ENCODE results near the gene MAGEA12.
"Not testable (repeated sequence)": the region's sequence is repeated elsewhere in the genome, so short reads cannot be mapped to it uniquely, and the experiment has no call there.

The MAGEA12 gene, protein sequence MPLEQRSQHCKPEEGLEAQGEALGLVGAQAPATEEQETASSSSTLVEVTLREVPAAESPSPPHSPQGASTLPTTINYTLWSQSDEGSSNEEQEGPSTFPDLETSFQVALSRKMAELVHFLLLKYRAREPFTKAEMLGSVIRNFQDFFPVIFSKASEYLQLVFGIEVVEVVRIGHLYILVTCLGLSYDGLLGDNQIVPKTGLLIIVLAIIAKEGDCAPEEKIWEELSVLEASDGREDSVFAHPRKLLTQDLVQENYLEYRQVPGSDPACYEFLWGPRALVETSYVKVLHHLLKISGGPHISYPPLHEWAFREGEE

DNA sequence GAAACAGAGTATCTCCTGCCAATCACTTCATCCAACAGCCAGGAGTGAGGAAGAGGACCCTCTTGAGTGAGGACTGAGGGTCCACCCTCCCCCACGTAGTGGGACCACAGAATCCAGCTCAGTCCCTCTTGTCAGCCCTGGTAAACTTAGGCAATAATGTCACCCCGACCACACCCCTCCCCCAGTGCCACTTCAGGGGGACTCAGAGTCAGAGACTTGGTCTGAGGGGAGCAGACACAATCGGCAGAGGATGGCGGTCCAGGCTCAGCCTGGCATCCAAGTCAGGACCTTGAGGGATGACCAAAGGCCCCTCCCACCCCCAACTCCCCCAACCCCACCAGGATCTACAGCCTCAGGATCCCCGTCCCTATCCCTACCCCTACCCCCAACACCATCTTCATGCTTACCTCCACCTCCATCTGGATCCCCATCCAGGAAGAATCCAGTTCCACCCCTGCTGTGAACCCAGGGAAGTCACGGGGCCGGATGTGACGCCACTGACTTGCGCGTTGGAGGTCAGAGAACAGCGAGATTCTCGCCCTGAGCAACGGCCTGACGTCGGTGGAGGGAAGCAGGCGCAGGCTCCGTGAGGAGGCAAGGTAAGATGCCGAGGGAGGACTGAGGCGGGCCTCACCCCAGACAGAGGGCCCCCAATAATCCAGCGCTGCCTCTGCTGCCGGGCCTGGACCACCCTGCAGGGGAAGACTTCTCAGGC is at the start of gene MAGEA12, which contains the start of gene CSAG1:
Gene MAGEA12, plus strand, starts transcription at position 497 of the 715 bp plus-strand sequence. CDS start 2,405 bp downstream, outside the sequence.
Gene CSAG1, minus strand, starts transcription at position 461 of the 715 bp plus-strand sequence. CDS start 1,261 bp downstream, outside the sequence.
- no peak for DNase-seq

DNA sequence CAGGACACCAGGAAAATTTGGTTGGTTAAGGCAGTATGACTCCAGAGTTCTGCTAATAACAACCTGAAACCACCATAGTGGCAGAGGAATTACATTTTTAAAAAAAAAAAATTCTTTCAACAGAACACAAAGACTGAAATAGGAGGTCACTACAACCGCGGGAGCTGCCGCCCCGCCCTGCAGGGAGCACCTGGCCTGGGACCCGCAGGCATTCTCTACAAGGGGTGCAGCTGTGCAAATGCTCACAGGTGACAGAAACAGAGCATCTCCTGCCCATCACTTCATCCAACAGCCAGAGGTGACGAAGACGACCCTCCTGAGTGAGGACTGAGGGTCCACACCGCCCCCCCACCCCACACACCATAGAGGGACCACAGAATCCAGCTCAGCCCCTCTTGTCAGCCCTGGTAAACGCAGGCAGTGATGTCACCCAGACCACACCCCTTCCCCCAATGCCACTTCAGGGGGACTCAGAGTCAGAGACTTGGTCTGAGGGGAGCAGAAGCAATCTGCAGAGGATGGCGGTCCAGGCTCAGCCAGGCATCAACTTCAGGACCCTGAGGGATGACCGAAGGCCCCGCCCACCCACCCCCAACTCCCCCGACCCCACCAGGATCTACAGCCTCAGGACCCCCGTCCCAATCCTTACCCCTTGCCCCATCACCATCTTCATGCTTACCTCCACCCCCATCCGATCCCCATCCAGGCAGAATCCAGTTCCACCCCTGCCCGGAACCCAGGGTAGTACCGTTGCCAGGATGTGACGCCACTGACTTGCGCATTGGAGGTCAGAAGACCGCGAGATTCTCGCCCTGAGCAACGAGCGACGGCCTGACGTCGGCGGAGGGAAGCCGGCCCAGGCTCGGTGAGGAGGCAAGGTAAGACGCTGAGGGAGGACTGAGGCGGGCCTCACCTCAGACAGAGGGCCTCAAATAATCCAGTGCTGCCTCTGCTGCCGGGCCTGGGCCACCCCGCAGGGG is 35.3 kb upstream of the MAGEA12 start, which contains the start of gene MAGEA3:
Gene MAGEA3, plus strand, starts transcription at position 843 of the 980 bp plus-strand sequence. CDS start 2,039 bp downstream, outside the sequence.
- not testable (repeated sequence) for DNase-seq

DNA sequence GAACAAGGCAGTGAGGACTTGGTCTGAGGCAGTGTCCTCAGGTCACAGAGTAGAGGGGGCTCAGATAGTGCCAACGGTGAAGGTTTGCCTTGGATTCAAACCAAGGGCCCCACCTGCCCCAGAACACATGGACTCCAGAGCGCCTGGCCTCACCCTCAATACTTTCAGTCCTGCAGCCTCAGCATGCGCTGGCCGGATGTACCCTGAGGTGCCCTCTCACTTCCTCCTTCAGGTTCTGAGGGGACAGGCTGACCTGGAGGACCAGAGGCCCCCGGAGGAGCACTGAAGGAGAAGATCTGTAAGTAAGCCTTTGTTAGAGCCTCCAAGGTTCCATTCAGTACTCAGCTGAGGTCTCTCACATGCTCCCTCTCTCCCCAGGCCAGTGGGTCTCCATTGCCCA is 33.2 kb upstream of the MAGEA12 start:
- not testable (repeated sequence) for DNase-seq

DNA sequence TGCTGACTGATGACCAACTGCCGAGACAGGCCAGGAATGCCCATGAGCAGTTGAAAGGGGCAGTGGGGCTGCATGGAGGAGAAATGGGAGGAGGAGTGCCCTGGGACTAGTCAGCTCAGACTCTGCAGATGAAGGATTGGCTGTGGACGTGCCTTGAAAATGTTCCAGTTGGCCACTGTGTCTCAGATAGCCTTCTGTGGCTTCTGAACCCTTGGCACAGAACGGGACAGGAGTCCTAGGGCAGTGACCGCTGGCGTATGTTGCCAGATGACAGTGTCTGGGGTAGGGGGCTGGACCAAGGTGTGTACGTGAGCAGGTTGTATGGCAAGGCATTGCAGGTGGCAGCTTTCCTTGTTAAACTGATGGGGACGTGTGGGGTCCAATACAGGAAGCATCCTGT is 27.1 kb upstream of the MAGEA12 start:
- DNase-seq: not testable (repeated sequence)

DNA sequence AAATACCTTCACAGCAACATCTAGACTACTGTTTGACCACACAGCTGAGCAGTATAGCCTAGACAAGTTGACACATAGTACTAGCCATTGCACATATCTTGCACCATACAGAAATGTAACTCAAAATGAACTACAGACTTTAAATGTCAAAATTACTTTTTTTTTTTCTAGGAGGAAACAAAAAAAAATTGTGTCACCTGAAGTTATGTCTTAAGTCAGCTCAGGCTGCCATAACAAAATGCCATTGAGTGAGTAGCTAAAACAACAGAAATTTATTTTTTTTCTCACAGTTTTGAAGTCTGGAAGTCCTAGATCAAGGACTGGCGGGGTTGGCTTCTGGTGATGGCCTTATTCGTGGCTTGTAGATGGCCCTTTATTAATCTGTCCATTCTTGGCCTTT is 24.4 kb upstream of the MAGEA12 start, which contains the start of gene CSAG2:
Gene CSAG2, minus strand, starts transcription at position 101 of the 400 bp plus-strand sequence. CDS start 161 bp downstream, outside the sequence.
- DNase-seq: not testable (repeated sequence)

DNA sequence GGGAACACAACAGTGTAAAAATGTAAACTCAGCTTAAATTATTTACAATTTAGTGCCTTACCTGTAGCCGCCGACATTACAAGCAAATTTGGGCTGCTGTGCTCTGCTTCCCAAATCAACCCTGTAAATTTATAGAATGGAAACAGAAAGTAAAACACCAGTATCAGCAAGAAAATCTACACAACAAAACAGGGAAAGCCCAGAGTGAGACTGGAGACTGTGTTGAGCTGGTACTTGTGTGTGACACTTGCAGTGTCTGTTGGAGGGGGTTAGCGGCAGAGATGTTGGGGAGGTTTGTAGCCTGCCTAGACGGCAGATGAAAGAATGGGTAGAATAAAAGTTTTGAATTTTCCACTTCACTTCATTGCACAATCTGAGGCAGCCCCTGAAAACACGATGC is 20.4 kb upstream of the MAGEA12 start:
- DNase-seq: not testable (repeated sequence)

DNA sequence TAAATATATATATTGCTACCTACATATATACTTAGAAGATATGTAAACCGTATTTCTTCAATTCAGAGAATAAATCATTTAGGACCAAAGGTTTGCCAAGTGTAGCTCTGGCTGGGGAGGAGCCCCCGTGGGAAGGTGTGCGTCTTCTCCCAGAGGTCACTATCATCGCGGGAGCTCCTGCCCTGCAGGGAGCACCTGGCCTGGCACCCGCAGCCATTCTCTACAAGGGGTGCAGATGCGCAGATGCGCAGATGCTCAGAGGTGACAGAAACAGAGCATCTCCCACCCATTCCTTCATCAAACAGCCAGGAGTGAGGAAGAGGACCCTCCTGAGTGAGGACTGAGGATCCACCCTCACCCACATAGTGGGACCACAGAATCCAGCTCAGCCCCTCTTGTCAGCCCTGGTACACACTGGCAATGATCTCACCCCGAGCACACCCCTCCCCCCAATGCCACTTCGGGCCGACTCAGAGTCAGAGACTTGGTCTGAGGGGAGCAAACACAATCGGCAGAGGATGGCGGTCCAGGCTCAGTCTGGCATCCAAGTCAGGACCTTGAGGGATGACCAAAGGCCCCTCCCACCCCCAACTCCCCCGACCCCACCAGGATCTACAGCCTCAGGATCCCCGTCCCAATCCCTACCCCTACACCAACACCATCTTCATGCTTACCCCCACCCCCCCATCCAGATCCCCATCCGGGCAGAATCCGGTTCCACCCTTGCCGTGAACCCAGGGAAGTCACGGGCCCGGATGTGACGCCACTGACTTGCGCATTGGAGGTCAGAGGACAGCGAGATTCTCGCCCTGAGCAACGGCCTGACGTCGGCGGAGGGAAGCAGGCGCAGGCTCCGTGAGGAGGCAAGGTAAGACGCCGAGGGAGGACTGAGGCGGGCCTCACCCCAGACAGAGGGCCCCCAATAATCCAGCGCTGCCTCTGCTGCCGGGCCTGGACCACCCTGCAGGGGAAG is 19.5 kb upstream of the MAGEA12 start, which contains the start of gene MAGEA2B:
Gene MAGEA2B, plus strand, starts transcription at position 814 of the 973 bp plus-strand sequence. CDS start 2,479 bp downstream, outside the sequence.
- not testable (repeated sequence) for DNase-seq

DNA sequence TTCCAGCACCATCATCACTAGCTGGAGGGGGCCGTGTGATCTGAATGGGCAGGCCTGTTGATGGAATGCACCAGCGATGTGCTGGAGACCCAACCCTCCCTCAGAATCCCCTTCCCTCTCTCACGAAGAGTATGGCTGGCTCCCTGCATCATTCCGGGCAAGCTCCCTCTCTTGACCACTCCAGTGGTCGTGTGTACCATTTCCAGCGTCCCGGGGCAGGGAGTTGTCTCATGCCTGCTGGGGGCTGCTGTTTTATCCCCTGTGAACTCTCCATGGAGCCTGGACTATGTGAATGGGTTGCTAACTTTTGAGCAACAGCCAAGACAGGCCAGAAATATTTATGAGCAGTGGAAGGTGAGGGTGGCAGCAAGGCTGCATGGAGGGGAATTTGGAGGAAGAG is 8.1 kb upstream of the MAGEA12 start:
- DNase-seq: no peak

DNA sequence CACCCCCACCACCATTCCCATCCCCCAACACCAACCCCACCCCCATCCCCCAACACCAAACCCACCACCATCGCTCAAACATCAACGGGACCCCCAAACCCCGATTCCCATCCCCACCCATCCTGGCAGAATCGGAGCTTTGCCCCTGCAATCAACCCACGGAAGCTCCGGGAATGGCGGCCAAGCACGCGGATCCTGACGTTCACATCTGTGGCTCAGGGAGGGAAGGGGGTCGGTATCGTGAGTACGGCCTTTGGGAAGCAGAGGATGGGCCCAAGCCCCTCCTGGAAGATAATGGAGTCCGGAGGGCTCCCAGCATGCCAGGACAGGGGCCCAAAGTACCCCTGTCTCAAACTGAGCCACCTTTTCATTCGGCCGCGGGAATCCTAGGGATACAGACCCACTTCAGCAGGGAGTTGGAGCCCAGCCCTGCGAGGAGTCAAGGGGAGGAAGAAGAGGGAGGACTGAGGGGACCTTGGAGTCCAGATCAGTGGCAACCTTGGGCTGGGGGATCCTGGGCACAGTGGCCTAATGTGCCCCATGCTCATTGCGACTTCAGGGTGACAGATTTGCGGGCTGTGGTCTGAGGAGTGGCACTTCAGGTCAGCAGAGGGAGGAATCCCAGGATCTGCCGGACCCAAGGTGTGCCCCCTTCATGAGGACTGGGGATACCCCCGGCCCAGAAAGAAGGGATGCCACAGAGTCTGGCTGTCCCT is 744 bp downstream of the MAGEA12 start:
- DNase-seq: not testable (repeated sequence)

DNA sequence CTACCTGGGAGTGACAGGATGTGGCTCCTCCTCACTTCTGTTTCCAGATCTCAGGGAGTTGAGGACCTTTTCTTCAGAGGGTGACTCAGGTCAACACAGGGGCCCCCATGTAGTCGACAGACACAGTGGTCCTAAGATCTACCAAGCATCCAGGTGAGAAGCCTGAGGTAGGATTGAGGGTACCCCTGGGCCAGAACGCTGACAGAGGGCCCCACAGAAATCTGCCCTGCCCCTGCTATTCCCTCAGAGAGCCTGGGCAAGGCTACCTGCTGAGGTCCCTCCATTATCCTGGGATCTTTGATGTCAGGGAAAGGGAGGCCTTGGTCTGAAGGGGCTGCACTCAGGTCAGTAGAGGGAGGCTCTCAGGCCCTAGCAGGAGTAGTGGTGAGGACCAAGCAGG is 1.5 kb downstream of the MAGEA12 start:
- no peak for DNase-seq

DNA sequence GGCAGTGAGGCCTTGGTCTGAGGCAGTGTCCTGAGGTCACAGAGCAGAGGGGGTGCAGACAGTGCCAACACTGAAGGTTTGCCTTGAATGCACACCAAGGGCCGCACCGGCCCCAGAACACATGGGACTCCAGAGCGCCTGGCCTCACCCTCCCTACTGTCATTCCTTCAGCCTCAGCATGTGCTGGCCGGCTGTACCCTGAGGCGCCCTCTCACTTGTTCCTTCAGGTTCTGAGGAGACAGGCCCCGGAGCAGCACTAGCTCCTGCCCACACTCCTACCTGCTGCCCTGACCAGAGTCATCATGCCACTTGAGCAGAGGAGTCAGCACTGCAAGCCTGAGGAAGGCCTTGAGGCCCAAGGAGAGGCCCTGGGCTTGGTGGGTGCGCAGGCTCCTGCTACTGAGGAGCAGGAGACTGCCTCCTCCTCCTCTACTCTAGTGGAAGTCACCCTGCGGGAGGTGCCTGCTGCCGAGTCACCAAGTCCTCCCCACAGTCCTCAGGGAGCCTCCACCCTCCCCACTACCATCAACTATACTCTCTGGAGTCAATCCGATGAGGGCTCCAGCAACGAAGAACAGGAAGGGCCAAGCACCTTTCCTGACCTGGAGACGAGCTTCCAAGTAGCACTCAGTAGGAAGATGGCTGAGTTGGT is 2.4 kb downstream of the MAGEA12 start:
- DNase-seq: no peak

DNA sequence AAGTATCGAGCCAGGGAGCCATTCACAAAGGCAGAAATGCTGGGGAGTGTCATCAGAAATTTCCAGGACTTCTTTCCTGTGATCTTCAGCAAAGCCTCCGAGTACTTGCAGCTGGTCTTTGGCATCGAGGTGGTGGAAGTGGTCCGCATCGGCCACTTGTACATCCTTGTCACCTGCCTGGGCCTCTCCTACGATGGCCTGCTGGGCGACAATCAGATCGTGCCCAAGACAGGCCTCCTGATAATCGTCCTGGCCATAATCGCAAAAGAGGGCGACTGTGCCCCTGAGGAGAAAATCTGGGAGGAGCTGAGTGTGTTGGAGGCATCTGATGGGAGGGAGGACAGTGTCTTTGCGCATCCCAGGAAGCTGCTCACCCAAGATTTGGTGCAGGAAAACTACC is 3.0 kb downstream of the MAGEA12 start:
- not testable (repeated sequence) for DNase-seq

DNA sequence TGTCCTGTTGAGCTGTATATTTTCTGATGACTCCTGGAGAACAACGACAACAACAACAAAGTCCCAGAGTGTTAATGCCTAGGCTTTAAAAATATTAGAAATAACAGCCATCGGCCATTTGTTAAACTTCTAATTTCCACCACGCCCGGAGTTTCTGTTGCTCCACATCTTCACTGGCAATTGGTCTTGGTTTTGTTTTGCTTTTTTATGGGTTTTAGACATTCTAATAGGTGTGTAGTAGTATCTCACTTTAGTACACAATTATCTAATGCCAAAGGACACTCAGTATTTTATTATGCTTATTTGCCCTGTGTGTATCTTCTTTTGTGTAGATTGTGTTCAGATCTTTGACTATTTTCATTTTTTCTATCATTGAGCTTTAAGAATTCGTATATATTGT is 5.0 kb downstream of the MAGEA12 start:
- no peak for DNase-seq

DNA sequence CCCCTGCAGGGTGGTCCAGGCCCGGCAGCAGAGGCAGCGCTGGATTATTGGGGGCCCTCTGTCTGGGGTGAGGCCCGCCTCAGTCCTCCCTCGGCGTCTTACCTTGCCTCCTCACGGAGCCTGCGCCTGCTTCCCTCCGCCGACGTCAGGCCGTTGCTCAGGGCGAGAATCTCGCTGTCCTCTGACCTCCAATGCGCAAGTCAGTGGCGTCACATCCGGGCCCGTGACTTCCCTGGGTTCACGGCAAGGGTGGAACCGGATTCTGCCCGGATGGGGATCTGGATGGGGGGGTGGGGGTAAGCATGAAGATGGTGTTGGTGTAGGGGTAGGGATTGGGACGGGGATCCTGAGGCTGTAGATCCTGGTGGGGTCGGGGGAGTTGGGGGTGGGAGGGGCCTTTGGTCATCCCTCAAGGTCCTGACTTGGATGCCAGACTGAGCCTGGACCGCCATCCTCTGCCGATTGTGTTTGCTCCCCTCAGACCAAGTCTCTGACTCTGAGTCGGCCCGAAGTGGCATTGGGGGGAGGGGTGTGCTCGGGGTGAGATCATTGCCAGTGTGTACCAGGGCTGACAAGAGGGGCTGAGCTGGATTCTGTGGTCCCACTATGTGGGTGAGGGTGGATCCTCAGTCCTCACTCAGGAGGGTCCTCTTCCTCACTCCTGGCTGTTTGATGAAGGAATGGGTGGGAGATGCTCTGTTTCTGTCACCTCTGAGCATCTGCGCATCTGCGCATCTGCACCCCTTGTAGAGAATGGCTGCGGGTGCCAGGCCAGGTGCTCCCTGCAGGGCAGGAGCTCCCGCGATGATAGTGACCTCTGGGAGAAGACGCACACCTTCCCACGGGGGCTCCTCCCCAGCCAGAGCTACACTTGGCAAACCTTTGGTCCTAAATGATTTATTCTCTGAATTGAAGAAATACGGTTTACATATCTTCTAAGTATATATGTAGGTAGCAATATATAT is 20.4 kb downstream of the MAGEA12 start, which contains the start of gene MAGEA2:
Gene MAGEA2, minus strand, starts transcription at position 157 of the 965 bp plus-strand sequence. CDS start 2,479 bp downstream, outside the sequence.
- DNase-seq: not testable (repeated sequence)

DNA sequence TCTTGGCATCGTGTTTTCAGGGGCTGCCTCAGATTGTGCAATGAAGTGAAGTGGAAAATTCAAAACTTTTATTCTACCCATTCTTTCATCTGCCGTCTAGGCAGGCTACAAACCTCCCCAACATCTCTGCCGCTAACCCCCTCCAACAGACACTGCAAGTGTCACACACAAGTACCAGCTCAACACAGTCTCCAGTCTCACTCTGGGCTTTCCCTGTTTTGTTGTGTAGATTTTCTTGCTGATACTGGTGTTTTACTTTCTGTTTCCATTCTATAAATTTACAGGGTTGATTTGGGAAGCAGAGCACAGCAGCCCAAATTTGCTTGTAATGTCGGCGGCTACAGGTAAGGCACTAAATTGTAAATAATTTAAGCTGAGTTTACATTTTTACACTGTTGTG is 21.3 kb downstream of the MAGEA12 start:
- DNase-seq: not testable (repeated sequence)

DNA sequence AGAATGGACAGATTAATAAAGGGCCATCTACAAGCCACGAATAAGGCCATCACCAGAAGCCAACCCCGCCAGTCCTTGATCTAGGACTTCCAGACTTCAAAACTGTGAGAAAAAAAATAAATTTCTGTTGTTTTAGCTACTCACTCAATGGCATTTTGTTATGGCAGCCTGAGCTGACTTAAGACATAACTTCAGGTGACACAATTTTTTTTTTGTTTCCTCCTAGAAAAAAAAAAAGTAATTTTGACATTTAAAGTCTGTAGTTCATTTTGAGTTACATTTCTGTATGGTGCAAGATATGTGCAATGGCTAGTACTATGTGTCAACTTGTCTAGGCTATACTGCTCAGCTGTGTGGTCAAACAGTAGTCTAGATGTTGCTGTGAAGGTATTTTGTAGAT is 25.4 kb downstream of the MAGEA12 start, which contains the start of gene CSAG3:
Gene CSAG3, plus strand, starts transcription at position 301 of the 400 bp plus-strand sequence.
- DNase-seq: not testable (repeated sequence)

DNA sequence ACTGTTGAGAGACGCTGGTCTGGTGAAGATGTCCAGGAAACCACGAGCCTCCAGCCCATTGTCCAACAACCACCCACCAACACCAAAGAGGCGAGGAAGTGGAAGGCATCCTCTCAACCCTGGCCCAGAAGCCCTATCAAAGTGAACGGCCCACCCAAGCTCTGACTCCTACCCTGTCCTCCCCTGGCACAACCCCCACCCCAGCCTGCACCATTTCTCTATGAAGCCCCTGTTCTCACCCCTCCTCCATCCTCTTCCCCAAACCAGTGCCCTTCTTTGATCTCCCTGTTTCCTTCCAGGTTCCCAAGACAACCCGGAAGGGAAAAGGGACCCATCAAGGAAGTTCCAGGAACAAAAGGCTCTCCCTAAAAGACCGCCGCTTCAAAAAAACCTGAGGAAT is 26.0 kb downstream of the MAGEA12 start:
- not testable (repeated sequence) for DNase-seq

DNA sequence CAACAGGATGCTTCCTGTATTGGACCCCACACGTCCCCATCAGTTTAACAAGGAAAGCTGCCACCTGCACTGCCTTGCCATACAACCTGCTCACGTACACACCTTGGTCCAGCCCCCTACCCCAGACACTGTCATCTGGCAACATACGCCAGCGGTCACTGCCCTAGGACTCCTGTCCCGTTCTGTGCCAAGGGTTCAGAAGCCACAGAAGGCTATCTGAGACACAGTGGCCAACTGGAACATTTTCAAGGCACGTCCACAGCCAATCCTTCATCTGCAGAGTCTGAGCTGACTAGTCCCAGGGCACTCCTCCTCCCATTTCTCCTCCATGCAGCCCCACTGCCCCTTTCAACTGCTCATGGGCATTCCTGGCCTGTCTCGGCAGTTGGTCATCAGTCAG is 28.0 kb downstream of the MAGEA12 start:
- DNase-seq: not testable (repeated sequence)
